Immature natural killer cell (primary cell): ENCODE results near the gene TTLL6. TPM values are rescaled to one million over a fixed set of nuclear protein-coding genes. Genes with fewer than 3 reads are reported as not detected.

ENCODE experiments used
- DNase-seq, 3 donors: peaks; one replicate each; pipeline ENCODE4 v3.0.0; 2022; ENCODE audit warnings: mixed read lengths in 1 of 3
- H3K27ac Mint-ChIP-seq, 6 donors: one replicate each; pipeline ENCODE4 v1.8.0; 2020; ENCODE audit warnings: mixed read lengths in 6 of 6, mild to moderate bottlenecking in 5 of 6, inconsistent platforms in 4 of 6, moderate library complexity in 3 of 6
- H3K27me3 Mint-ChIP-seq, 3 donors: one replicate each; pipeline ENCODE4 v1.8.0; 2020 to 2021; ENCODE audit warnings: low read depth in 3 of 3, mild to moderate bottlenecking in 3 of 3, mixed read lengths in 3 of 3, moderate library complexity in 3 of 3, inconsistent platforms in 1 of 3
- H3K36me3 Mint-ChIP-seq, 3 donors: one replicate each; pipeline ENCODE4 v1.8.0; 2020; ENCODE audit warnings: mixed read lengths in 3 of 3, inconsistent platforms in 2 of 3, mild to moderate bottlenecking in 2 of 3
- H3K4me1 Mint-ChIP-seq, 2 donors: one replicate each; pipeline ENCODE4 v1.8.0; 2020; ENCODE audit warnings: inconsistent platforms in 2 of 2, mild to moderate bottlenecking in 2 of 2, mixed read lengths in 2 of 2, moderate library complexity in 1 of 2
- H3K4me3 Mint-ChIP-seq, 5 donors: one replicate each; pipeline ENCODE4 v1.8.0; 2020; ENCODE audit warnings: mild to moderate bottlenecking in 5 of 5, mixed read lengths in 5 of 5, inconsistent platforms in 3 of 5, moderate library complexity in 3 of 5
- H3K9me3 Mint-ChIP-seq, 6 donors: one replicate each; pipeline ENCODE4 v1.8.0; 2020; ENCODE audit warnings: mild to moderate bottlenecking in 6 of 6, mixed read lengths in 6 of 6, inconsistent platforms in 4 of 6, moderate library complexity in 3 of 6
- polyA plus RNA-seq, 3 donors: library from polyadenylated mRNA; unstranded; fragments of 300-500 nt; fragmentation: Illumina TruSeq; gene quantifications; one replicate each; pipeline ENCODE4 v1.2.3, GENCODE V29; 2021

Gene TTLL6
- polyA plus RNA-seq, 3 donors from 2014 or later = not detected

GRCh38 chr17:48751172-48751571 is 65.9 kb downstream of the TTLL6 start:
- no peak for DNase-seq
- H3K4me1 Mint-ChIP-seq = peaks cover 5 to 6% of the 10 kb centered on the region in 2 donors
- H3K27me3 Mint-ChIP-seq = peaks cover 40 to 73% (median 67%) of the 10 kb centered on the region in 3 donors
- no peaks in the 10 kb centered on the region for H3K36me3 Mint-ChIP-seq
- H3K27ac Mint-ChIP-seq = no peak overlapping the region
- H3K4me3 Mint-ChIP-seq = no peak overlapping the region
- H3K9me3 Mint-ChIP-seq = peaks cover 0 to 1% (median 0%) of the 10 kb centered on the region in 6 donors

- H3K27me3 Mint-ChIP-seq = peaks cover 42 to 71% (median 70%) of the 10 kb centered on the region in 3 donors
- H3K36me3 Mint-ChIP-seq = no peaks in the 10 kb centered on the region
- H3K4me3 Mint-ChIP-seq = peak overlapping the region in 1 of 5 donors; percentile 12
- no peak overlapping the region for H3K27ac Mint-ChIP-seq
- no peak for DNase-seq
- peaks cover 5 to 6% of the 10 kb centered on the region in 2 donors for H3K4me1 Mint-ChIP-seq
- peaks cover 0 to 1% (median 0%) of the 10 kb centered on the region in 6 donors for H3K9me3 Mint-ChIP-seq
These were observed 67.1 kb downstream of the TTLL6 start for GRCh38 chr17:48749621-48750553.

DNA sequence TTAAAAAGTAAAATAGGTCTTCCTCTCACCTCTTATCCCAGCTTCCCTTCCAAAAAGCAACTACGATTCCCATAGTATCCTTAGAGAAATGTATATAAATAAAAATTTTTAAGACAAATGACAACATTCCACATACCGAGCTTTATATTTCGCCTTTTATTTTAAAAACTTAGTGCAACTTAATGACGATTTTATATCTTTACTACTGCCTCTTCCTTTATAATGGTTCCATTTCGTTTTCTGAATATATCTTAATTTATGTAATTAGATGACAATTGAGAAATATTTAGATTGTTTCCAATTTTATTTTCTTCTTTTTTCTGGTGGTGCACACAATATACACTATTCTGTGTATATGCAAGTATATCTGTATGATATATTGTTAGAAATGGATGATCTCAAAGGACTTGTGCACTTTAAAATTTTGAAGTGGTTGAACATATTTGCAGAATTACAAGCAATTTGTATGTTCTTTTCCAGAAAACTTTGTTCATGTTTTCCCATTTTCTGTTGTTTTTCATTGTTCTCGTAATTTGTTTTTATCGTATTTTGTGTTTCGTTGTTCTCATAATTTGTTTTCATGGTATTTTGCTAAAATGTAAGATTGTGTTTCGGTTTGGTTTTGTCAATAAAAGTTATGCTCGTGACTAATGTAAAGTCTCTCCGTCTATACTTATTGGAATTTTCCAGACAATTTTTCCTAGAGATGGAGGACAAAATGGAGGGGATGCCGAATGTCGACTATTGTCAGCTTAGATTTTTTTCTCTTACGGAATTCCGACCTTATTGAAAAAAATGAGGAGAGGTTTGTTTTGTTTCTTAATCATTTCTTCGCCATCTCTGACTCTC is 68.1 kb downstream of the TTLL6 start:
- Mint-ChIP-seq H3K27me3 (peaks cover 40 to 69% (median 64%) of the 10 kb centered on the region in 3 donors), H3K4me3 (peak overlapping the region in 1 of 5 donors; percentile 12), H3K36me3 (no peaks in the 10 kb centered on the region), H3K9me3 (peaks cover 0 to 1% (median 0%) of the 10 kb centered on the region in 6 donors), H3K4me1 (peaks cover 5 to 6% of the 10 kb centered on the region in 2 donors), H3K27ac (no peak overlapping the region)
- DNase-seq = no peak

- Mint-ChIP-seq H3K4me1 (peaks cover 5 to 6% of the 10 kb centered on the region in 2 donors), H3K36me3 (no peaks in the 10 kb centered on the region), H3K9me3 (no peaks in the 10 kb centered on the region), H3K27me3 (peaks cover 41 to 68% (median 63%) of the 10 kb centered on the region in 3 donors), H3K27ac (no peak overlapping the region), H3K4me3 (no peak overlapping the region)
- DNase-seq = no peak
These were observed 69.3 kb downstream of the TTLL6 start for GRCh38 chr17:48747445-48748363.

- peaks cover 38 to 67% (median 61%) of the 10 kb centered on the region in 3 donors for H3K27me3 Mint-ChIP-seq
- no peak overlapping the region for H3K27ac Mint-ChIP-seq
- peak overlapping the region in 1 of 5 donors; percentile 5 for H3K4me3 Mint-ChIP-seq
- H3K9me3 Mint-ChIP-seq = no peaks in the 10 kb centered on the region
- no peak for DNase-seq
- H3K4me1 Mint-ChIP-seq = peaks cover 5 to 6% of the 10 kb centered on the region in 2 donors
- no peaks in the 10 kb centered on the region for H3K36me3 Mint-ChIP-seq
These were observed 70.0 kb downstream of the TTLL6 start for GRCh38 chr17:48746916-48747444.

DNA sequence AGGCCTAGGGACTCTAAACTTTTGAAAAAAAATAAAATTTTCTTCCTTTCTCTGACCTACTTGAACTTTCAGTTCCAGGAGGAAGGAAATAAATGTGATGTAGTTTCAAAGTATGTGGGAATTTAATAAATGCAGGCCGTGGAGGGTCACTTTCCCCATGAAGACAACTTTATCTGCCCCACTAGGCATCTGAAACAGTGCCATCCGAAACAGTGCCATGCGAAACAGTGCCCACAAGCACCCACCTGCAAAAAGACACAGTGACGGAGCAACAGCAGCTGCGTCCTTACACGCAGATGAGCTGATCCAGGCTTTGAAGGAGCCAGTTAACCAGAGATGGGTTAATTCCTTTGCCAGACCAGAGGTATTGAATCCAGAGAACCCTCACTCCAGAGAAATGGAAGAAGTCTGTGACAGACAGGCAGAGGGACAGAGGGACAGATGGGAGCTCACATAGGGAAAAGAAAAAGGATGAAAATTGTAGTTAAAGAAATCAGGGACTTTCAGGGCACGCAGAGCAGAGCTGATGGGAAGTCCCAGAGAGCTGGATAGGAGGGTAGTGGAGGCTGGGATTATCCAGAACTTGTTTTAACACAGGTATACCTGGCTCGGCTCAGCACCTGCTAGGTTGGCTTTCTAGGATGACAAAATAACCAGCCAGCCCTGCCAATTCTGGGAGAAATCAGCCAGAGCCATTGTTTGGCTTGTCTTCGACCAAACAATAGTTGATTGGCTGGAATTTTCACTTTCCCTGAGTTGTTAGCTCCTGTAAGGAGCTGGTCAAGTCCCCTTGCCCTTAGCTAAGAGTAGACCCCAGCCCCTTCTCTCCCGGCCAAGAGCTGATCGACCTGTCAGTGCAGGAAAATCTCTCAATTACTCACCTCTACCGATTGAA is 71.4 kb downstream of the TTLL6 start:
- Mint-ChIP-seq H3K9me3 (no peaks in the 10 kb centered on the region), H3K27me3 (peaks cover 33 to 71% (median 61%) of the 10 kb centered on the region in 3 donors), H3K27ac (no peak overlapping the region), H3K36me3 (no peaks in the 10 kb centered on the region), H3K4me3 (peak overlapping the region in 1 of 5 donors; percentile 30), H3K4me1 (peaks cover 5 to 6% of the 10 kb centered on the region in 2 donors)
- no peak for DNase-seq

DNA sequence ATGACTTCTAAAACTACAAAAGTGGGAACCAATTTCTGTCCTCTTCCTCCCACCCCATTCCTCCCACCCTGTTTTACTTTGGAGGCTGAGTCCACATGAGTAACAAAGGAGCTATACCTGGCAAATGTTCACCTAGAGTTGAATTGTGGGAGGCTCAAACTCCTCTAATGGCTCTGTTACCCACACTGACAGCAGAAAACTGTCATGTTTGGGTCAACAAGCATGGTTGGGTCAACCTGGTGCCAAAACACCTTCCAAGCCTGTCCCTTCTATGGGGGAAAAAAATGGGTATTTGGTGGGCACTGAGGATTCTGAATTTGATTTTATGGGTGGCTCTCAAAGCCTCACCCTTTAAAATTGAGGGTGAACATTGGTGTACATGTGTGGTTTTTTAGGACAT is 76.5 kb downstream of the TTLL6 start:
- no peak overlapping the region for H3K27ac Mint-ChIP-seq
- peaks cover 6 to 7% of the 10 kb centered on the region in 2 donors for H3K4me1 Mint-ChIP-seq
- H3K9me3 Mint-ChIP-seq = no peaks in the 10 kb centered on the region
- no peaks in the 10 kb centered on the region for H3K36me3 Mint-ChIP-seq
- no peak for DNase-seq
- H3K4me3 Mint-ChIP-seq = no peak overlapping the region
- H3K27me3 Mint-ChIP-seq = peaks cover 35 to 66% (median 53%) of the 10 kb centered on the region in 3 donors

GRCh38 chr17:48738803-48739526 is 78.1 kb downstream of the TTLL6 start:
- H3K27me3 Mint-ChIP-seq = peaks cover 39 to 63% (median 63%) of the 10 kb centered on the region in 3 donors
- H3K4me1 Mint-ChIP-seq = peaks cover 6 to 7% of the 10 kb centered on the region in 2 donors
- no peaks in the 10 kb centered on the region for H3K9me3 Mint-ChIP-seq
- H3K4me3 Mint-ChIP-seq = peak overlapping the region; percentile 17 to 59 (median 41)
- no peaks in the 10 kb centered on the region for H3K36me3 Mint-ChIP-seq
- DNase-seq = no peak
- peak overlapping the region in 1 of 6 donors; percentile 9 for H3K27ac Mint-ChIP-seq

DNA sequence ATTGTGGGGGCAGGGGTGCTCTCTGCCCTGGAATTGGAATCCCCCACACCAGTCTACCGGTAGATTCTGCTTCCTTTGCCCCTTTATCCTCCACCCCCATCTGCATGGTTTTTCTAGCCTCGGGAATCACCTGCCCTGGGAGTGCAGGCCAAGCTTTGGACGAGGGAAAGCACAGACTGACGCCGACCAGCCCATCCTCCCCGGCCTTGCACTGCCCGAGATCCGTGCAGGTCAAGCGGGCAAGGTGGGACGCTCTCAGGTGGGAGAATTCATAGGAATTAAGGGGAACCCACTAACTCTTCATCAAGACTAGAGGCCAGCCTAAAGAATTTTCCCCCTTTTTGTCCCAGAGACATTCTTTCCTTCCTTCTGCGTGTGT is 78.6 kb downstream of the TTLL6 start:
- Mint-ChIP-seq H3K4me3 (peak overlapping the region in 1 of 5 donors; percentile 59), H3K36me3 (peaks cover 0 to 3% (median 0%) of the 10 kb centered on the region in 3 donors), H3K27ac (no peak overlapping the region), H3K4me1 (peaks cover 10 to 12% of the 10 kb centered on the region in 2 donors), H3K9me3 (peaks cover 0 to 1% (median 0%) of the 10 kb centered on the region in 6 donors), H3K27me3 (peaks cover 39 to 69% (median 63%) of the 10 kb centered on the region in 3 donors)
- DNase-seq = no peak

- H3K27me3 Mint-ChIP-seq = peaks cover 40 to 69% (median 60%) of the 10 kb centered on the region in 3 donors
- H3K27ac Mint-ChIP-seq = no peak overlapping the region
- H3K4me3 Mint-ChIP-seq = no peak overlapping the region
- no peak for DNase-seq
- H3K36me3 Mint-ChIP-seq = peaks cover 0 to 3% (median 0%) of the 10 kb centered on the region in 3 donors
- H3K9me3 Mint-ChIP-seq = peaks cover 0 to 1% (median 0%) of the 10 kb centered on the region in 6 donors
- peaks cover 10 to 15% of the 10 kb centered on the region in 2 donors for H3K4me1 Mint-ChIP-seq
These were observed 79.5 kb downstream of the TTLL6 start for GRCh38 chr17:48737330-48738043.

- Mint-ChIP-seq H3K9me3 (peaks cover 0 to 1% (median 0%) of the 10 kb centered on the region in 6 donors), H3K4me1 (peaks cover 10 to 15% of the 10 kb centered on the region in 2 donors), H3K27ac (no peak overlapping the region), H3K36me3 (peaks cover 0 to 3% (median 3%) of the 10 kb centered on the region in 3 donors), H3K27me3 (peaks cover 44 to 77% (median 56%) of the 10 kb centered on the region in 3 donors), H3K4me3 (no peak overlapping the region)
- no peak for DNase-seq
These were observed 82.0 kb downstream of the TTLL6 start for GRCh38 chr17:48735062-48735351.
